GM12878 (cell line): ENCODE data around the gene TEKT3.

ENCODE experiments used
- CHD1 ChIP-seq: IDR thresholded peaks from 2 replicates; pipeline ENCODE4 v1.6.1; 2012; ENCODE audit warnings: low read depth, low read length, improper control_type of control experiment
- CTCF ChIP-seq, 3 experiments: IDR thresholded peaks in 2 of 3; conservative IDR thresholded peaks in 1 of 3; 2 replicates each; pipeline ENCODE4 v1.5.1; 2011; ENCODE audit warnings: low read depth in 3 of 3, low read length in 3 of 3, mild to moderate bottlenecking in 3 of 3, control low read depth in 2 of 3, moderate library complexity in 2 of 3, inconsistent platforms in 1 of 3, mixed read lengths in 1 of 3; ENCODE audit not compliant: control insufficient read depth in 2 of 3, insufficient read depth in 1 of 3; ENCODE audit errors: extremely low read depth in 1 of 3
- FOXK2 ChIP-seq: fragments of 450-650 bp; IDR thresholded peaks from 2 replicates; pipeline ENCODE4 v1.6.1; 2017; ENCODE audit warnings: mild to moderate bottlenecking, moderate library complexity
- HDGF ChIP-seq: fragments of 450-650 bp; IDR thresholded peaks from 2 replicates; pipeline ENCODE4 v1.6.1; 2016; ENCODE audit warnings: antibody characterized with exemption
- JUNB ChIP-seq: IDR thresholded peaks from 2 replicates; pipeline ENCODE4 v1.6.1; 2016; ENCODE audit warnings: antibody characterized with exemption, mild to moderate bottlenecking
- POLR2A ChIP-seq: IDR thresholded peaks from 2 replicates; pipeline ENCODE4 v1.6.1; 2011; ENCODE audit warnings: low read depth, mild to moderate bottlenecking, low read length
- POLR2AphosphoS5 ChIP-seq: IDR thresholded peaks from 2 replicates; pipeline ENCODE4 v1.6.1; 2011; ENCODE audit warnings: mild to moderate bottlenecking, low read length, inconsistent platforms

DNA sequence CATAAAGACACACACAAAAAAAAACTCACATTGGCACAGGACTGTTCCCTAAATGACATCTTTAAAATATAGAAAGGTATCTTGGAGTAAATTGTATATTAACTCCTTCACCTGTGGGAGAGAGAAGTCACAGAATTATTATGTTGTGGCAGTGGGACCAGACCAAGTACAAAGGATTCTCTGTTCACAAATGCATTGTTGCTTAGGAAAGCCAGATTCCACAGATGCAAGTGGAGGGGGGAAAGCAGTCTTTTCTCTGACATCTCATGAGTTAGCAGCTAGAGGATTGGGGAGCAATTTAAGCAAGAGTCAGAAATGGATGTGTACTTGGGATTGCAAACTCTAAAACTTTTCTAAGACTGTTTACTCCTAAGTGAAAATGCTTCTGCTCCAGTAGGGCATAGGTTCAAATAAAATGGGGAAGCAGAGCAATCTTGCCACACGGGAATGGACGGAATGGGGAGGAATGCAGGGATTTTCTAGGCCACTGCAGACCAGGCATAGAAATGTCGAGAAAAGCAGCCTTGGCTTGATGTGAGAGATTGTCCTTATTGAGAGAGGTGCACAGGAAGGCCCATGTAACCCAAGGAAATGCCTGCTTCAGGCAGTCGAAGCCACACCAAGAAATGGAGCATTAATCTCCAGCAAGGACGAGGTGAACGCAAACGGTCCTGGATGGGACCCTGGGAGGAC lies 72.2 kb downstream of the TEKT3 start:
- TF ChIP-seq POLR2A (no peak), POLR2AphosphoS5 (no peak), CTCF (IDR thresholded peaks at IDR 0.05 in 2 of 3, conservative IDR thresholded peaks at IDR 0.05 in 1 of 3; ENCODE audit: control insufficient read depth in 2 of 3, extremely low read depth in 1 of 3, insufficient read depth in 1 of 3, low read depth in 3 of 3, low read length in 3 of 3) (no peak), HDGF (no peak), JUNB (no peak), CHD1 (no peak), FOXK2 (no peak)
